GM21367 (cell line): ENCODE data around the gene RYR1.
"Not testable (repeated sequence)": the region's sequence is repeated elsewhere in the genome, so short reads cannot be mapped to it uniquely, and the experiment has no call there.

Experiments
- ATAC-seq: cut with Tn5 transposase; IDR thresholded peaks from one replicate; pipeline ENCODE4 v1.9.1; 2021; ENCODE audit not compliant: unreplicated experiment

Gene RYR1

DNA sequence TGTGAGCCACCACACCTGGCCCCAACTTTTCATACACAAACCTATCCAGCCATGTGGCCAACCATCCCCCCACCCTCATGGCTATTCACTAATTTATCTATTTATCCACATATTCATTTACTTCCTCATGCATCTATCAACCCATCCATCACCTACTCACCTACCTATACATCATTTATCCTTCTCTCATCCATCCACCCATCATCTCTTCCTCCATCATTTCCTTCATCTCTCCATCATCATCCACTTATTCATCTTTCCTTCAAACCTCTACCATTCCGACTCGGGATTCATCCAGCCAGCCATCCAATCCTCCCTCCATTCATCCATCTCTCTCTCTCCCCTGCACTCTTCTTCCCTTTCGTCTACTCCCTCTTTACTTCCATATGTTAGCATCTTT is 54.6 kb downstream of the RYR1 start:
- ATAC-seq = no peak

DNA sequence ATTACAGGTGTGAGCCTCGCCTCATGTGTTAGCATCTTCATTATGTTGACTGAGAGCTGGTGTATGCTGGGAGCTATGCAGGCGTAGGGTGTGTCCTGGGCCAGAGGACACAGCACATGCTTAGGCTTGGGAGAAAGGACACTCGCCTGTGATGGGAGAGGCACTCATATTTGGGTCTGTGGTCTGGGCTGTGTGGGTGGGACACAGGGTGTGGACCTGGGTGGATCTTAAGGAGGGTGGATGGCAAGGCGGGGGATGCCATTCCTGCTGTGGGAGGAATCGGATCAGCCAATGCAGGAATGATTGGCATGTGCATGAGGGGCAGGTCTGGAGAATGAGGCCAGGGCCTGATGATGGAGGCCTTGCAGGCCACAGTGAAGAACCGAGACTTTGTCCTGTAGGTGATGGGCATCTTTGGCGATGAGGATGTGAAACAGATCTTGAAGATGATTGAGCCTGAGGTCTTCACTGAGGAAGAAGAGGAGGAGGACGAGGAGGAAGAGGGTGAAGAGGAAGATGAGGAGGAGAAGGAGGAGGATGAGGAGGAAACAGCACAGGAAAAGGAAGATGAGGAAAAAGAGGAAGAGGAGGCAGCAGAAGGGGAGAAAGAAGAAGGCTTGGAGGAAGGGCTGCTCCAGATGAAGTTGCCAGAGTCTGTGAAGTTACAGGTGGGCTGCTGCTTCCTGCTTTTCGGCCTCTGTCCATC is 55.4 kb downstream of the RYR1 start:
- ATAC-seq = no peak

DNA sequence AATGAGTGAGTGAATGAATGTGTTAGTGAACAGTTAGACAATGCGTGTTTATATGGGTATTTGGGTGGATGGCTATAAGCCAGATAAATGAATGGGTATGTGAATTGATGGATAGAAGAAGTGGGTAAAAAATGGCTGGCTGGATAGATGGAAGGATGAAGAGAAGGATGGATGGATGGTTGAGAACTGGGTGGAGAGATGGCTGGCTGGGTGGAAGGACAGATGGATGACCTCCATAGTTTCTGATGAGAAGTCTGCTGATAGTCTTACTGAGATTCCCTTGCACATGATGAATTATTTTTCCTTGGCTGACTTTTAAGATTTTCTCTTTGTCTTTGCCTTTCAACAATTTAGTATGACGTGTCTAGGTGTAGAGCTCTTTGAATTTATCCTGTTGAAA is 57.4 kb downstream of the RYR1 start:
- ATAC-seq = no peak

DNA sequence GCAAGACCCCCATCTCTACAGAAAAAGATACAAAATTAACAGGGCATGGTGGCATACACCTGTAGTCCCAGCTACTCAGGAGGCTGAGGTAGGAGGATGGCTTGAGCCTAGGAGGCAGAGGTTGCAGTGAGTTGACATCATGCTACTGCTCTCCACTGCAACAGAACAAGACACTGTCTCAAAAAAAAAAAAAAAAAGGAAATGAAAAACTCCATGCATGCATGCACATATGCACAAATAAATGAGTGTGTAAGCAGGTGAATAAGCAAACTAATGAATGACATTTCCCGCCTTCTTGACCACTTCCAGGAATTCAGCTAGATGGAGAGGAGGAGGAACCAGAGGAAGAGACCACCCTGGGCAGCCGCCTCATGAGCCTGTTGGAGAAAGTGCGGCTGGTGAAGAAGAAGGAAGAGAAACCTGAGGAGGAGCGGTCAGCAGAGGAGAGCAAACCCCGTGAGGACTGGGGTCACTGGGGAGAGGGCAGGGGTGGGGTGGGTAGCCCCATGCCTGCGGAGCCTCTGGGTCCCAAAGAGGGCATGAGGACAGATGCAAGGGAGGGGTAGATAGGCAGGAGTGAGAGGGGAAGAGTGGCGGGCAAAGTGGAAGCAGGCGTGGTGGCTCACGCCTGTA is 58.8 kb downstream of the RYR1 start:
- ATAC-seq = no peak

- no peak for ATAC-seq
Measured at GRCh38 chr19:38494379-38494778, 60.9 kb downstream of the RYR1 start.

DNA sequence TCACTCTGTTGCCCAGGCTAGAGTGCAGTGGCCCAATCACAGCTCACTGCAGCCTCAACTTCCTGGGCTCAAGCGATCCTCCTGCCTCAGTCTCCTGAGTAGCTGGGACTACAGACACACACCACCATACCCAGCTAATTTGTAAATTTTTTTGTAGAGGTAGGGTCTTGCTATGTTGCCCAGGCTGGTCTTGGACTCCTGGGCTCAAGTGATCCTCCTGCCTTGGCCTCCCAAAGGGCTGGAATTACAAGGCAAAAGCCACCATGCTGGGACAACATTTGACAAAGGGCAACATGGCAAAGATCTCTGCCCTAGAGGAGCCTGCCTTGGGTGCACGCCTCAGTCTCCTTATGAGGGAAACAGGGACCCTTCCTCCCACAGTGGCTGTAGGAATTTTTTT is 61.9 kb downstream of the RYR1 start:
- not testable (repeated sequence) for ATAC-seq

DNA sequence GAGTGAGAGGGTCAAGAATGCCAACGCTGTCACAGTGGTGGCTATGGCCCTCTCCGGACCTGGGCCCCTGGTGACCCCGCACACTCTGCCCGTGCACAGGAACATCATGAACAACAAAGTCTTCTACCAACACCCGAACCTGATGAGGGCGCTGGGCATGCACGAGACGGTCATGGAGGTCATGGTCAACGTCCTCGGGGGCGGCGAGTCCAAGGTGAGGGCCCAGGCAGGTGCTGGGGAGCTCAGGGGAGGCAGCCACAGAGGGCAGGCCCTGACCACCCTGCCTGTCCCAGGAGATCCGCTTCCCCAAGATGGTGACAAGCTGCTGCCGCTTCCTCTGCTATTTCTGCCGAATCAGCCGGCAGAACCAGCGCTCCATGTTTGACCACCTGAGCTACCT is 62.6 kb downstream of the RYR1 start:
- no peak for ATAC-seq

DNA sequence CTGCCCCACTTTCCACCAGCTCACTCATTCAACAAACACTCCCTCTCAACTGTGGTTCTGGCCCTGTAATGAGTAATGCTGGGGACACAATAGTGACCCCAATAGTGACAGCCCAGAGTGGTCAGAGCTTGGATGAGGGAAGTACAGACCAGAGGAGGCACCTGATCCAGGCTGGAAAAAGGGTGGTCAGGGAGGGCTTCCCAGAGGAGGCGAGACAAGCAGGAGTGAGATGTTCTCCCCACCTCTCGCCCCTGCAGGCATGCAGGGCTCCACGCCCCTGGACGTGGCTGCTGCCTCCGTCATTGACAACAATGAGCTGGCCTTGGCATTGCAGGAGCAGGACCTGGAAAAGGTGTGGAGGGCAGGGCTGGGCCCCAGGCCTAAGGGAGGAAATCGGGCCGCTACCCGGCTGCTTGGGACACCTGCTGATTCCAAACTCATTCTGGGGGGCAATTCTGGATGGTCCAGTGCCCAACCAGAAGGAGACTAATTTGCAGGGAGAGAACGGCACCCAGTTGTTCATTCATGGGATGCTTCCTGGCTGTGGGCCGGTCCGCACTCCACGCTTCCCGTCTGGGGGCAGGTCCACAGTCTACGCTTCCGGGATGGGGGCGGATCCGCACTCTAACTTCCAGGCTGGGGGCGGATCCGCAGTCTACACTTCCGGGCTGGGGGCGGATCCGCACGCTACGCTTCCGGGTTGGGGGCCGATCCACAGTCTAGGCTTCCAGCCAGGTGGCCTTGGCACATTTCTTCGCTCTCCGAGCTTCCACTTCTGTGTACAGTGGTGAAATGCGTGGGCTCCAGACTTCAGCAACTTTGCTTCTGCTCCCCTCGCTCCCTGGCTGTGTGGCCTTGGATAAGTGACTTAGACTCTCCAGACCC is 63.4 kb downstream of the RYR1 start:
- ATAC-seq = no peak

GRCh38 chr19:38497907-38498306 is 64.4 kb downstream of the RYR1 start:
- ATAC-seq = no peak

DNA sequence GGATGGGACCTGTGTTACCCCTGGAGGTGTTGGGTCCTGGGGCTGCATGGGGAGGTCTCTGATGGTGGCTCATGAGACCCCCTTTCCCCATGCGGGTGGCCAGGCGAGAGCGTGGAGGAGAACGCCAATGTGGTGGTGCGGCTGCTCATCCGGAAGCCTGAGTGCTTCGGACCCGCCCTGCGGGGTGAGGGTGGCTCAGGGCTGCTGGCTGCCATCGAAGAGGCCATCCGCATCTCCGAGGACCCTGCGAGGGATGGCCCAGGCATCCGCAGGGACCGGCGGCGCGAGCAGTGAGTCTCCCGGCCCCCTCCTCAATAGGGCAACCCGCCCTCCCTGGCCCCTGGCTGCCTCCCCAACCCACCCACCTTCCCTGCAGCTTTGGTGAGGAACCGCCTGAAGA is 66.0 kb downstream of the RYR1 start:
- no peak for ATAC-seq

DNA sequence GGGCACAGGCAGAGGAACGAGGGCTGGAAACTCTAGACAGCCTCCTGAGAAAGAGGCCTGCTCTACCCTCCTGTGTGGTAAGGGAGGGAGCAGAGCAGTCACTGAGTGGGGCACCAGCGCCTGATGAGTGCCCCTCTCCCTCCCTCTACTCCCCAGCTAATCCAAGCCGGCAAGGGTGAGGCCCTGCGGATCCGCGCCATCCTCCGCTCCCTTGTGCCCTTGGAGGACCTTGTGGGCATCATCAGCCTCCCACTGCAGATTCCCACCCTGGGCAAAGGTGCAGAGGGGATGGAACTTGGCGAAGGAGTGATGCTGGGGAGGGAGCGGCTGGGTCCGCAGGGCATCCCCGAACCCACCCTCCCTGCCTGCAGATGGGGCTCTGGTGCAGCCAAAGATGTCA is 67.0 kb downstream of the RYR1 start:
- ATAC-seq = no peak

- no peak for ATAC-seq
Measured at GRCh38 chr19:38502410-38503076, 69.1 kb downstream of the RYR1 start.

GRCh38 chr19:38503077-38503410 is 69.6 kb downstream of the RYR1 start:
- no peak for ATAC-seq

DNA sequence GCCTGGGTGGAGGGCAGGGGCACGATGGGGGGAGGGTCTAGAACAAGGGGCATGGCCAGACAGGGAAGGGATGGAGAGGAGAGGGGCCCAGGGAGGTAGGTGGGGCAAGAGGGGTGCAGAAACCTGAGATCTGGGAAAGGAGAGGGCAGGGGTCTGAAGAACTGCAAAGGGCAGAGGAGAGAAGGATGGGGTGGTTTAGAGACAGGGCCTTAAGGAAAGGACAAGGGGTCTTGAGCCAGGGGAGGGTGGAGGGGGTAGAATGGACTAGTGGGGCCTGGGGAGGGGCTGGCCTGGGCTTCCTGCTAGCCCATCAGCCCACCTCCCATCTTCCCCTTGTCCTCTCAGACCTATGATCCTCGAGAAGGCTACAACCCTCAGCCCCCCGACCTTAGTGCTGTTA is 72.5 kb downstream of the RYR1 start:
- no peak for ATAC-seq

DNA sequence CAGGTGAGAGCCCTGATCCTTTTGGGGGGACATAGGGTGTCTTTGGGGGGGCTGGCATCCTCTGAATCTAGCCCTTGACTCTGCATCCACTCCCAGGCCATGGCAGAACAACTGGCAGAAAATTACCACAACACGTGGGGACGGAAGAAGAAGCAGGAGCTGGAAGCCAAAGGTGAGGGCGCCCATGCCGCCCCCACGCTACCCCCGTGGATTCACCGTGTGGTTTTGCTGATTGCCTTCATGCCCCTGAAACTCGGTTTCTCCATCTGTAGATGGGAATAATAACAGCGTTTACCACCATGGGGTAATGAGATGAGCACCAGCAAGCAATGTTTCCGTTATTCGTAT is 72.9 kb downstream of the RYR1 start:
- ATAC-seq = no peak

DNA sequence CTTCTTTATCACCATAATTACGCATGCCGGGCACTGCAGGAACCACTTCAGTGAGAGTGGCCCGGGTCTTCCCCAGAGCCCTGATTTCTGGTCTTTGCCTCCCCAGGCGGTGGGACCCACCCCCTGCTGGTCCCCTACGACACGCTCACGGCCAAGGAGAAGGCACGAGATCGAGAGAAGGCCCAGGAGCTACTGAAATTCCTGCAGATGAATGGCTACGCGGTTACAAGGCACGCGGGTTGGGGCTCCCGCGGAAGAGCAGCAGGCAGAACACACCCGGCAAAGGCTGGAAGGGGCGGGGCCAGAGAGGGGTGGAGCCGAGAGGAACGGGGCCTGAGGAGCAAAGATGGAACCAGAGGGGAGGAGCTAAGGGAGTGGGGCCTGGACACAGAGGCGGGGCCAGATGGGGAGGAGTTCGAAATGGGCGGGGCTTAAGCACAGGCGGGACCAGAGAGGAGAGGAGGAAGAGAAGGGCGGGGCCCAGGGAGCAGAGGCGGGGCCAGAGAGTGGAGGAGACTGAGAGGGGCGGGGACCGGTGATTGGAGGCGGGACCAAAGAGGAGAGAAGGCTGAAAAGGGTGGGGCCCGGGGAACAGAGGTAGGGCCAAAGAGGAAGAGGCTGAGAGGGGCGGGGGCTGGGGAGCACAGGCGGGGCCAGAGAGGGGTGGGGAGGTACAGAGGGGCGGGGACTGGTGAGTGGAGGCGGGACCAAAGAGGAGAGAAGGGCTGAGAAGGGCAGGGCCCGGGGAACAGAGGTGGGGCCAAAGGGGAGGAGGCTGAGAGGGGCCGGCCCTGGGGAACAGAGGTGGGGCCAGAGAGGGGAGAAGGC is 73.4 kb downstream of the RYR1 start:
- ATAC-seq = no peak

DNA sequence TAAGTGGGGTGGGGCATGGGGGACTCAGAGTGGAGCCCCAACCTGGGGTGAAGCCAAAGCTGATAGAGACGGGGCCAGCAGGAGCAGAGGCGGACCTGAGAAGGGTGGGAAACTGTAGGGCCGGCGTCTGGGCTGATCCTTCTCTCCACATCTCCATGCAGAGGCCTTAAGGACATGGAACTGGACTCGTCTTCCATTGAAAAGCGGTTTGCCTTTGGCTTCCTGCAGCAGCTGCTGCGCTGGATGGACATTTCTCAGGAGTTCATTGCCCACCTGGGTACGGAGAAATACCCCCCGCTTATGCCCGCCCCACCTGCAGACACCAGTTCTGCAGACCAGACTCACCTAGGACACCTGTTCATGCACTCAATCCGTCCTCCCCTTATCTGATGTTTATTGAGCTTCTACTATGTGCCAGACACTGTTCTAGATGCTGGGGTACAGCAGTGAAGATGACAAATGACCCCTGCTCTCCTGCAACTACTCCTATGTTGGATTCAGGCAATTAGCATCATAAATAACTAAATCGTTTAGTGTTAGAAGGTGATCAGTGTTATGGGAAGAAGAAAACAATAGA is 74.1 kb downstream of the RYR1 start:
- ATAC-seq = no peak

DNA sequence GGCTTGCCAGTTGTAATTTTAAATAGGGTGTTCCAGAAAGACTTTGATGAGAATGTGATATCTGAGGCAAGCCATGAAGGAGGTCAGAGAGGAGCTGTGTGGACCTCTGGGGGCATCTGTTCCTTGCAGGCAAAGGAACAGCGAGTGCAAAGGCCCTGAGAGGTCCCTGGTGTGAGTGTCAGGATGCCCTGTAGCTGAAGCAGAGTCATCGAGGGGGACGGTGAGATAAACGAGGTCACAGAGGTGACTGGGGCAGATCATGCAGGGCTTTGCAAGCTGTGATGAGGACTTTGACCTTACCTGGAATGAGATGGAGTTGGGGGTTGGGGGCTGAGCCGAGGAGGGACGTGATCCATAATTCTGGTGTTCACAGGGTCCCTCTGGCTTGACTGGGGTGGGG is 75.0 kb downstream of the RYR1 start:
- no peak for ATAC-seq

- no peak for ATAC-seq
Measured at GRCh38 chr19:38509027-38509426, 75.5 kb downstream of the RYR1 start.

GRCh38 chr19:38511074-38511708 is 77.7 kb downstream of the RYR1 start:
- ATAC-seq = no peak
